Colonic mucosa (tissue), 4 donors: ENCODE measurements around the gene CCNI2. TPM values are rescaled to one million over a fixed set of nuclear protein-coding genes. Genes with fewer than 3 reads are reported as not detected.
A peak's percentile ranks its signal among the peaks of the same experiment; 100 is the strongest.

ENCODE experiments used
- DNase-seq: peaks from one replicate; pipeline ENCODE4 v3.0.0-alpha.2; 2020
- H3K27ac ChIP-seq: fragments of 200-600 bp; one replicate; pipeline ENCODE4 v1.8.0; 2021
- H3K27me3 ChIP-seq: fragments of 200-600 bp; one replicate; pipeline ENCODE4 v1.8.0; 2021
- H3K36me3 ChIP-seq: fragments of 200-600 bp; one replicate; pipeline ENCODE4 v1.8.0; 2021
- H3K4me1 ChIP-seq: fragments of 200-600 bp; one replicate; pipeline ENCODE4 v1.8.0; 2021; ENCODE audit warnings: mild to moderate bottlenecking
- H3K4me3 ChIP-seq: fragments of 200-600 bp; one replicate; pipeline ENCODE4 v1.8.0; 2021
- H3K9ac ChIP-seq, 2 donors: one replicate each; pipeline ENCODE4 v1.7.0; 2013; ENCODE audit warnings: control low read depth in 2 of 2, low read depth in 2 of 2, low read length in 2 of 2
- H3K9me3 ChIP-seq: fragments of 200-600 bp; one replicate; pipeline ENCODE4 v1.8.0; 2021
- CTCF ChIP-seq: fragments of 200-600 bp; IDR thresholded peaks from one replicate; pipeline ENCODE4 v1.8.0; 2022; ENCODE audit warnings: antibody characterized with exemption, mild to moderate bottlenecking
- intact Hi-C: fragments of 100-400 bp; cut with DNase I; formaldehyde crosslinking; loops from one replicate; pipeline ENCODE4 v1.14.1; 2022
- total RNA-seq, 2 donors: library from RNA; stranded (reverse); fragmentation: NEBNext Ultra II Directional in 1 of 2; extraction: Animal tissue kit (Norgen Biotek cat#: 25700) in 1 of 2; gene quantifications; one replicate each; pipeline ENCODE4 v1.2.1, GENCODE V29; 2021
- donor health status: healthy.
- donor health status: DM: no; HTN: no; CAD: no.
- donor health status: DM: no; HTN: no; CAD: no.

Gene CCNI2
- total RNA-seq, 2 donors from 2014 or later: 7.1 to 22.9 TPM

DNA sequence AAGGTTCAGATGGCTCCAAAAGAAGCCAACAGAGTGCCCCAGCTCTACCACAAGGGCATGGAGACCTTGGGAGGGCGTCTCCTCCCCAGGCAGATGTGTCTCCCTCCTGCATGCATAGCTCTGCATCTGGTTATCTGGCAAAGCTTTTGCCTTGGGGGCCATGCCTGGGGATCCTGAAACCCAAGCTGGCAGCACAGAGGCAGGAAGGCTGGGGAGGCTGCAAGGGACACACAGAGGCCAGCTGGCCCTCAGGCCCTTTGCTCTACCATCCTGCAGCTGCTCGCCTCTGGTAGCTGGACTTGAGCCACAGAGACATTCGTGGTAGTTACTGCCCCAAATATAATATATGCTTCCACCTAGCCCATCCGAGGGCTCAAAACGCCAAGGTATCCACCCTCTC, 25.9 kb downstream of the CCNI2 start:
- Histone ChIP-seq H3K27ac (no peak overlapping the region), H3K27me3 (no peaks in the 10 kb centered on the region), H3K9ac (no peak overlapping the region), H3K4me3 (no peak overlapping the region), H3K36me3 (no peaks in the 10 kb centered on the region), H3K4me1 (peaks cover 8% of the 10 kb centered on the region), H3K9me3 (no peaks in the 10 kb centered on the region)
- intact Hi-C loops: no loop called here
- no peak for DNase-seq
- no peak for TF ChIP-seq CTCF

DNA sequence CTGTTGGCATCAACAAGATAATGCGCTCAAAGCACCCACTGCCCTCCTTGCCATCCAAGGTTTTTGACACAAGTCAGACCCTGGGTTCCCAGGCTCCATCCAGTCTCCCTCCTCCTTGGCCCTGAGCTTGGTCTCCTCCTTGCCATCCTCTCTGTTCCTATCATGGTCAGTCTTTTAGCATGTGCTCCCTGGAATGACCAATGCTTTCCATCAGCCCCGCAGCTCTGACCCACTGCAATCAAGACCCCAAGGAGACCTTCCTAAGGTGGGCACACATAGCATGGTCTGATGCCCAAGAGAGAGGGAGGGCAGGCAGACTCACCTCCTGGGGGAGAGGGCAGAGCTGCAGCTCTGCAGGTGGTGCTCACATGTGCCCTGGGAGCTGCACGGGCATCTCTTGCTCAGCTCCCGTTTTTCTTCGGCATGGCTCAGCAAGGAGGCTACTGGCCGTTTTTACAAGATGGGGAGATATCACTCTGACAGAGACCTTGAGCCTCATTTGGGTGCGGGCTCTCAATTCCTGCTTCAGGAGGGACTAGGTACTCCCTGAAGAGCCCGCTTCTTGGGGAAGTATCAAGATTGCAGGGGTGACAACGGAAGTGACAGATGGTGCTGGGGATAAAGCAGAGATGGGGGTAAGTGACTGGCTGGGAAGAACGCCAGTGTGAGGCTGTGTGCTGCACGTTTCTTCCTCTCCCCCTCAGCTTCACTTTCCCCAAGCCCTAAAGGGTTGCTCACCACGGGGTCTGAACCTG, 26.6 kb downstream of the CCNI2 start:
- no peak for DNase-seq
- Histone ChIP-seq H3K27ac (no peak overlapping the region), H3K27me3 (no peaks in the 10 kb centered on the region), H3K4me3 (no peak overlapping the region), H3K9me3 (no peaks in the 10 kb centered on the region), H3K4me1 (peaks cover 8% of the 10 kb centered on the region), H3K36me3 (no peaks in the 10 kb centered on the region), H3K9ac (no peak overlapping the region)
- no peak for TF ChIP-seq CTCF
- intact Hi-C loops: no loop called here

- Histone ChIP-seq H3K4me3 (no peak overlapping the region), H3K36me3 (no peaks in the 10 kb centered on the region), H3K27ac (no peak overlapping the region), H3K9ac (peak overlapping the region in 1 of 2 donors; percentile 17), H3K4me1 (peaks cover 8% of the 10 kb centered on the region), H3K9me3 (no peaks in the 10 kb centered on the region), H3K27me3 (no peaks in the 10 kb centered on the region)
- no peak for TF ChIP-seq CTCF
- DNase-seq: no peak
- intact Hi-C loops: no loop called here
Measured at GRCh38 chr5:132774406-132774805, 27.2 kb downstream of the CCNI2 start.

- Histone ChIP-seq H3K4me1 (peaks cover 8% of the 10 kb centered on the region), H3K36me3 (no peaks in the 10 kb centered on the region), H3K9ac (peak overlapping the region in 1 of 2 donors; percentile 36), H3K9me3 (no peaks in the 10 kb centered on the region), H3K27ac (no peak overlapping the region), H3K4me3 (no peak overlapping the region), H3K27me3 (no peaks in the 10 kb centered on the region)
- DNase-seq: peak; percentile 68
- intact Hi-C loops: no loop called here
- TF ChIP-seq CTCF: no peak
Measured at GRCh38 chr5:132774896-132775295, 27.7 kb downstream of the CCNI2 start.

- no peak for DNase-seq
- H3K9ac ChIP-seq: no peak overlapping the region
- H3K27ac ChIP-seq: no peak overlapping the region
- intact Hi-C loops: no loop called here
- no peak overlapping the region for H3K4me3 ChIP-seq
- peaks cover 8% of the 10 kb centered on the region for H3K4me1 ChIP-seq
- no peaks in the 10 kb centered on the region for H3K9me3 ChIP-seq
- TF ChIP-seq CTCF: no peak
- no peaks in the 10 kb centered on the region for H3K36me3 ChIP-seq
- H3K27me3 ChIP-seq: no peaks in the 10 kb centered on the region
Measured at GRCh38 chr5:132775476-132775961, 28.3 kb downstream of the CCNI2 start.
